OCI-LY7 (cell line): Measurements from ENCODE around the gene LPP. TPM values are rescaled to one million over a fixed set of nuclear protein-coding genes. Genes with fewer than 3 reads are reported as not detected.

ENCODE experiments used
- BruUV-seq: library from RNA; stranded (reverse); fragments of 400-500 nt; replicated peaks from 2 replicates; lab custom pipeline; 2021; lab: Mats Ljungman, UMichigan
- CTCF ChIA-PET: fragments of 300-600 bp; sonication (Branson Sonifier 250); formaldehyde crosslinking; loops from one replicate; lab custom pipeline; 2022; ENCODE audit warnings: antibody characterized with exemption; ENCODE audit not compliant: unreplicated experiment; lab: Charles Lee
- POLR2A ChIA-PET: fragments of 300-600 bp; sonication (Branson Sonifier 250); formaldehyde crosslinking; loops from one replicate; lab custom pipeline; 2022; ENCODE audit warnings: antibody characterized with exemption; lab: Charles Lee
- DNase-seq: peaks from one replicate; pipeline ENCODE4 v3.0.0-alpha.2; 2015; ENCODE audit warnings: low spot score
- H2AFZ ChIP-seq: fragments of 200-600 bp; sonication (generic), shearing (Covaris generic); 2 replicates; pipeline ENCODE4 v1.6.1; 2014; ENCODE audit warnings: mild to moderate bottlenecking, antibody characterized with exemption, low read length, moderate library complexity
- H3K27ac ChIP-seq: fragments of 200-600 bp; sonication (generic); 2 replicates; pipeline ENCODE4 v1.5.1; 2014; ENCODE audit warnings: mixed run types, low read depth, mild to moderate bottlenecking, moderate library complexity, low read length, inconsistent platforms; ENCODE audit not compliant: poor library complexity, severe bottlenecking
- H3K36me3 ChIP-seq: fragments of 200-600 bp; sonication (generic); 2 replicates; pipeline ENCODE4 v1.6.1; 2014; ENCODE audit warnings: mild to moderate bottlenecking, antibody characterized with exemption, low read length, moderate library complexity, mixed read lengths; ENCODE audit not compliant: insufficient read depth
- H3K4me1 ChIP-seq: fragments of 200-600 bp; sonication (generic); 2 replicates; pipeline ENCODE4 v1.5.1; 2014; ENCODE audit warnings: mild to moderate bottlenecking, low read length; ENCODE audit not compliant: insufficient read depth, poor library complexity, severe bottlenecking
- H3K4me2 ChIP-seq: fragments of 200-600 bp; sonication (generic); 2 replicates; pipeline ENCODE4 v1.6.1; 2014; ENCODE audit warnings: mild to moderate bottlenecking, low read length
- H3K4me3 ChIP-seq: fragments of 200-600 bp; sonication (generic); 2 replicates; pipeline ENCODE4 v1.5.1; 2014; ENCODE audit warnings: mild to moderate bottlenecking, low read depth, low read length; ENCODE audit not compliant: poor library complexity, severe bottlenecking
- H3K79me2 ChIP-seq: fragments of 200-600 bp; sonication (generic); 2 replicates; pipeline ENCODE4 v1.6.1; 2016; ENCODE audit warnings: low read depth, mild to moderate bottlenecking, low read length, moderate library complexity, mixed read lengths; ENCODE audit not compliant: insufficient read depth
- H3K9me2 ChIP-seq: fragments of 200-600 bp; sonication (generic); 2 replicates; pipeline ENCODE4 v1.6.1; 2016; ENCODE audit warnings: mild to moderate bottlenecking, low read length, mixed read lengths; ENCODE audit not compliant: insufficient read depth
- H3K9me3 ChIP-seq: fragments of 200-600 bp; sonication (generic); 2 replicates; pipeline ENCODE4 v1.6.1; 2014; ENCODE audit warnings: mild to moderate bottlenecking, mixed run types, low read length, mixed read lengths
- H4K20me1 ChIP-seq: fragments of 200-600 bp; sonication (generic); 2 replicates; pipeline ENCODE4 v1.6.1; 2014; ENCODE audit warnings: mild to moderate bottlenecking, antibody characterized with exemption, low read length, moderate library complexity, mixed read lengths; ENCODE audit not compliant: insufficient read depth
- EZH2phosphoT487 ChIP-seq: fragments of 200-600 bp; sonication (generic); IDR thresholded peaks from 2 replicates; pipeline ENCODE4 v1.6.1; 2018; ENCODE audit warnings: low read depth, borderline replicate concordance, mild to moderate bottlenecking, mixed run types, antibody characterized with exemption, low read length, moderate library complexity, mixed read lengths
- intact Hi-C: fragments of 100-400 bp; cut with micrococcal nuclease; formaldehyde crosslinking; loops from one replicate; pipeline ENCODE4 v1.10.0; 2022; ENCODE audit not compliant: unreplicated experiment
- total RNA-seq, 2 experiments: library from RNA; depleted of rRNA in 1 of 2; stranded (reverse); fragments of >200 nt in 1 of 2; shearing (Covaris generic) in 1 of 2; gene quantifications; 2 replicates each; pipeline ENCODE4 v1.2.3, GENCODE V29; 2014 to 2022
- TF ChIP-seq, protein P1 (sequence below): fragments of 200-600 bp; sonication (generic); conservative IDR thresholded peaks from 2 replicates; pipeline ENCODE4 v1.5.1; 2014; ENCODE audit warnings: mild to moderate bottlenecking, antibody characterized with exemption, low read length, moderate library complexity, mixed read lengths

LPP gene
- total RNA-seq, 2 experiments from 2014 or later, result 10.9 to 119 TPM

- Histone ChIP-seq H3K36me3 (no peaks in the 10 kb centered on the region), H2AFZ (no peak overlapping the region), H3K27ac (no peak overlapping the region), H3K4me1 (no peaks in the 10 kb centered on the region), H3K79me2 (no peaks in the 10 kb centered on the region), H3K9me2 (no peaks in the 10 kb centered on the region), H3K4me2 (no peak overlapping the region), H4K20me1 (no peaks in the 10 kb centered on the region), H3K4me3 (no peak overlapping the region), H3K9me3 (no peaks in the 10 kb centered on the region)
- CTCF ChIA-PET, result no interaction called here
- no TSS peak for BruUV-seq
- DNase-seq, result no peak
- POLR2A ChIA-PET, result no interaction called here
- intact Hi-C loops, result no loop called here
- TF ChIP-seq, protein P1, sequence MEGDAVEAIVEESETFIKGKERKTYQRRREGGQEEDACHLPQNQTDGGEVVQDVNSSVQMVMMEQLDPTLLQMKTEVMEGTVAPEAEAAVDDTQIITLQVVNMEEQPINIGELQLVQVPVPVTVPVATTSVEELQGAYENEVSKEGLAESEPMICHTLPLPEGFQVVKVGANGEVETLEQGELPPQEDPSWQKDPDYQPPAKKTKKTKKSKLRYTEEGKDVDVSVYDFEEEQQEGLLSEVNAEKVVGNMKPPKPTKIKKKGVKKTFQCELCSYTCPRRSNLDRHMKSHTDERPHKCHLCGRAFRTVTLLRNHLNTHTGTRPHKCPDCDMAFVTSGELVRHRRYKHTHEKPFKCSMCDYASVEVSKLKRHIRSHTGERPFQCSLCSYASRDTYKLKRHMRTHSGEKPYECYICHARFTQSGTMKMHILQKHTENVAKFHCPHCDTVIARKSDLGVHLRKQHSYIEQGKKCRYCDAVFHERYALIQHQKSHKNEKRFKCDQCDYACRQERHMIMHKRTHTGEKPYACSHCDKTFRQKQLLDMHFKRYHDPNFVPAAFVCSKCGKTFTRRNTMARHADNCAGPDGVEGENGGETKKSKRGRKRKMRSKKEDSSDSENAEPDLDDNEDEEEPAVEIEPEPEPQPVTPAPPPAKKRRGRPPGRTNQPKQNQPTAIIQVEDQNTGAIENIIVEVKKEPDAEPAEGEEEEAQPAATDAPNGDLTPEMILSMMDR, result no peak
- TF ChIP-seq EZH2phosphoT487, result no peak
Measured at GRCh38 chr3:188819939-188820338, 666.0 kb downstream of the LPP start.

DNA sequence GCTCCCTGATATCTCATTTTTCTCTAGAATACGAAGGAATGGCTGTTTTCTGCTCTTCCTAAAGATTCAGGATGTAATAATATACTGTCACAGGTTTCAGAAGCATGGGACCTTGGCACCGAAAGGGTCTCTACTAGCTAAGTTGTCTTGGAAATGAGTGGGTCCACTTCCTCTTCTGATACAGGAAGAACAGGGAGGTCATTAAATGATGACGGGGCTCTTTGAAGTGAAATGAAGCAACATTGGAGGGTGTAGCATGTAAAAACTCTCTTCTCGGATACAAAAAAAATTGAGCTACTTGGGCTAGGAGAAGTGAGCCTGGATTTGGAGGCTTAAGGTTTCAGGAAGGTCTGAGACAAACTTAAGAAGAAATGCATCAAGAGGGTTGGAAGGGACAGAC lies 668.0 kb downstream of the LPP start:
- intact Hi-C loops, result no loop called here
- no peak overlapping the region for H3K4me3 ChIP-seq
- H3K4me1 ChIP-seq, result no peaks in the 10 kb centered on the region
- POLR2A ChIA-PET, result interaction anchor here (1.2 kb wide), 1 partner anchor 96 kb away, joined by 3 read pairs; no protein-coding TSS in a partner anchor
- H3K27ac ChIP-seq, result no peak overlapping the region
- no peak for TF ChIP-seq EZH2phosphoT487
- TF ChIP-seq, protein P1, result no peak
- H3K79me2 ChIP-seq, result no peaks in the 10 kb centered on the region
- no peaks in the 10 kb centered on the region for H3K9me3 ChIP-seq
- no peak for DNase-seq
- no peaks in the 10 kb centered on the region for H3K9me2 ChIP-seq
- H3K36me3 ChIP-seq, result no peaks in the 10 kb centered on the region
- no peak overlapping the region for H3K4me2 ChIP-seq
- H4K20me1 ChIP-seq, result no peaks in the 10 kb centered on the region
- no peak overlapping the region for H2AFZ ChIP-seq
- no TSS peak for BruUV-seq
- CTCF ChIA-PET, result no interaction called here

DNA sequence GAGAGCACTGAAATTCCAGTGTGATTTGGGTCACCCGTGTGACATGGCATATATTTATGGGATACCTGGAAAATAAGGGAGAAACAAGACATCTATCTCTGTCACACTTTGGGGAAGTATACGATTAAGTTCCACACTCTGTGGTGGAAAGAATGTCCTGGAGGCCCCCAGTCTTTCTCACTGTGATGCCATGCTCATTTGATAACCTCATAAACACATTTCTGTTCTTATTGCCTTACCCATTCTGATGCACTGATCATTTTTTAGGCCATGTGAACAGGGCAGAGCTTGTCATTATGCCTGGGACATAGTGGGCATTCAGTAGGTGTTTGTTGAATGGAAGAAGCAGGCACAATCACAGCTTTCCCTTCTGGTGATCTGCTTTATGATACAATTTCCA lies 668.5 kb downstream of the LPP start:
- no peaks in the 10 kb centered on the region for H3K9me3 ChIP-seq
- no peak overlapping the region for H3K4me2 ChIP-seq
- H4K20me1 ChIP-seq, result no peaks in the 10 kb centered on the region
- DNase-seq, result no peak
- H3K79me2 ChIP-seq, result no peaks in the 10 kb centered on the region
- ChIA-PET CTCF (no interaction called here), POLR2A (no interaction called here)
- no peaks in the 10 kb centered on the region for H3K4me1 ChIP-seq
- no peak overlapping the region for H3K4me3 ChIP-seq
- BruUV-seq, result no TSS peak
- H2AFZ ChIP-seq, result no peak overlapping the region
- TF ChIP-seq, protein P1, result no peak
- TF ChIP-seq EZH2phosphoT487, result no peak
- no peaks in the 10 kb centered on the region for H3K36me3 ChIP-seq
- no peak overlapping the region for H3K27ac ChIP-seq
- intact Hi-C loops, result no loop called here
- no peaks in the 10 kb centered on the region for H3K9me2 ChIP-seq
